HepG2 (cell line): Measurements from ENCODE around the gene GNG7. TPM values are rescaled to one million over a fixed set of nuclear protein-coding genes. Genes with fewer than 3 reads are reported as not detected.

Experiments
- ATAC-seq: fragments of 200-7000 bp; cut with Tn5 transposase; 3 replicates; pipeline ENCODE4 v1.9.1; 2020; ENCODE audit warnings: mild to moderate bottlenecking, moderate library complexity
- BruUV-seq: library from RNA; stranded (reverse); fragments of 400-500 nt; replicated peaks from 2 replicates; lab custom pipeline; 2021; lab: Mats Ljungman, UMichigan
- CTCF ChIA-PET: fragments of 300-600 bp; formaldehyde crosslinking; extraction: SDS; loops from one replicate; lab custom pipeline; 2021; ENCODE audit warnings: low total read pairs, inconsistent platforms, low intra/inter-chr PET ratio; lab: Yijun Ruan, JAX
- POLR2A ChIA-PET: fragments of 350-600 bp; sonication (Branson Sonifier 250); formaldehyde crosslinking; loops from one replicate; lab custom pipeline; 2020; ENCODE audit warnings: antibody characterized with exemption, inconsistent platforms; lab: Yijun Ruan, JAX
- DNase-seq: peaks from one replicate; pipeline ENCODE4 v3.0.0-alpha.2; 2015; ENCODE audit warnings: low spot score
- FAIRE-seq: peaks from 3 replicates; lab custom pipeline; 2011; peaks lifted over from hg19 to GRCh38; lab: Jason Lieb, UNC
- H2AFZ ChIP-seq: one replicate; pipeline ENCODE4 v1.6.1; 2011; ENCODE audit warnings: low read length, inconsistent platforms
- H3K27ac ChIP-seq: fragments of 300-600 bp; 3 replicates; pipeline ENCODE4 v1.8.0; 2011; ENCODE audit warnings: mixed run types, mild to moderate bottlenecking, mixed read lengths, low read length, inconsistent platforms; ENCODE audit not compliant: insufficient read depth; ENCODE audit errors: extremely low read length
- H3K27me3 ChIP-seq, 2 experiments: fragments of 200-600 bp in 1 of 2; 2 replicates in 1 of 2; 3 replicates in 1 of 2; pipeline versions ENCODE4 v1.6.0 to v1.8.0; 2011; ENCODE audit warnings: low read length in 2 of 2, mild to moderate bottlenecking in 2 of 2, moderate library complexity in 2 of 2, inconsistent platforms in 1 of 2; ENCODE audit not compliant: insufficient read depth in 2 of 2, control insufficient read depth in 1 of 2
- H3K36me3 ChIP-seq, 2 experiments: fragments of 200-600 bp in 1 of 2; replicated peaks in 1 of 2; 2 replicates in 1 of 2; 3 replicates in 1 of 2; pipeline versions ENCODE4 v1.5.1 to v1.8.0; 2011; ENCODE audit warnings: low read length in 2 of 2, inconsistent platforms in 1 of 2; ENCODE audit not compliant: insufficient read depth in 2 of 2, control insufficient read depth in 1 of 2
- H3K4me1 ChIP-seq: 2 replicates; pipeline ENCODE4 v1.5.1; 2012; ENCODE audit warnings: low read length, inconsistent platforms; ENCODE audit not compliant: insufficient read depth
- H3K4me2 ChIP-seq: 2 replicates; pipeline ENCODE4 v1.6.0; 2011; ENCODE audit warnings: low read depth, low read length, inconsistent platforms
- H3K4me3 ChIP-seq, 3 experiments: fragments of 200-600 bp in 1 of 3; sonication (generic), shearing (Covaris generic) in 1 of 3; replicated peaks in 1 of 3; 2 replicates each; pipeline ENCODE4 v1.5.1; 2011 to 2016; ENCODE audit warnings: low read length in 3 of 3, inconsistent platforms in 2 of 3, low read depth in 2 of 3, mild to moderate bottlenecking in 2 of 3, control low read depth in 1 of 3, mixed read lengths in 1 of 3; ENCODE audit not compliant: insufficient read depth in 1 of 3
- H3K79me2 ChIP-seq: one replicate; pipeline ENCODE4 v1.6.1; 2011; ENCODE audit warnings: low read length, inconsistent platforms; ENCODE audit not compliant: insufficient read depth
- H3K9ac ChIP-seq: 2 replicates; pipeline ENCODE4 v1.6.0; 2011; ENCODE audit warnings: mild to moderate bottlenecking, low read depth, low read length, inconsistent platforms; ENCODE audit not compliant: insufficient read depth
- H3K9me3 ChIP-seq: 2 replicates; pipeline ENCODE4 v1.5.1; 2012; ENCODE audit warnings: mild to moderate bottlenecking, low read length
- H4K20me1 ChIP-seq: 2 replicates; pipeline ENCODE4 v1.6.0; 2011; ENCODE audit warnings: inconsistent platforms, mild to moderate bottlenecking, low read length, moderate library complexity; ENCODE audit not compliant: insufficient read depth
- BORCS8-MEF2B ChIP-seq: sonication (generic); formaldehyde crosslinking; IDR thresholded peaks from 2 replicates; pipeline ENCODE4 v1.8.0; 2022; ENCODE audit warnings: mild to moderate bottlenecking, missing genetic modification reagents
- FOXJ3 ChIP-seq: sonication (generic); formaldehyde crosslinking; IDR thresholded peaks from 2 replicates; pipeline ENCODE4 v1.4.0; 2020; ENCODE audit warnings: missing genetic modification reagents, mild to moderate bottlenecking, borderline replicate concordance
- GPBP1L1 ChIP-seq: sonication (generic); formaldehyde crosslinking; IDR thresholded peaks from 2 replicates; pipeline ENCODE4 v1.5.0; 2020; ENCODE audit warnings: mild to moderate bottlenecking, missing genetic modification reagents
- KDM5A ChIP-seq: fragments of 200-600 bp; sonication (generic); IDR thresholded peaks from 2 replicates; pipeline ENCODE4 v1.7.0; 2018; ENCODE audit warnings: antibody characterized with exemption, mild to moderate bottlenecking, low read length, borderline replicate concordance
- KDM6A ChIP-seq: IDR thresholded peaks from 2 replicates; pipeline ENCODE4 v1.6.1; 2016; ENCODE audit warnings: low read depth
- KLF9 ChIP-seq: IDR thresholded peaks from 2 replicates; pipeline ENCODE4 v1.6.1; 2016; ENCODE audit warnings: low read depth
- YY1 ChIP-seq: IDR thresholded peaks from 2 replicates; pipeline ENCODE4 v1.6.1; 2011; ENCODE audit warnings: low read length, low read depth, moderate library complexity, mild to moderate bottlenecking; ENCODE audit not compliant: insufficient read depth, insufficient replicate concordance
- ZNF614 ChIP-seq: IDR thresholded peaks from 2 replicates; pipeline ENCODE4 v1.6.1; 2018; ENCODE audit warnings: missing biosample characterization, missing genetic modification reagents, inconsistent platforms, borderline replicate concordance
- WGBS: methylation state at CpG from one replicate; pipeline ENCODE4 v1.1.6; 2017; ENCODE audit warnings: low lambda C conversion rate; 5-methylcytosine and 5-hydroxymethylcytosine counted together
- in situ Hi-C: cut with HindIII; loops from 2 replicates; pipeline ENCODE4 v1.10.0; 2017; ENCODE audit warnings: low pct_unique_long_range_greater_than_20kb; ENCODE audit not compliant: extremely low pct_ligation_motif_present
- intact Hi-C: fragments of 100-400 bp; cut with micrococcal nuclease; formaldehyde crosslinking; loops from one replicate; pipeline ENCODE4 v1.10.0; 2022; ENCODE audit not compliant: unreplicated experiment
- polyA plus RNA-seq, 8 experiments: library from polyadenylated mRNA; depleted of rRNA in 3 of 8; stranded (reverse) in 7 of 8; unstranded in 1 of 8; fragments of >200 nt; fragmentation: Illumina TruSeq in 4 of 8; extraction: Trizol in 4 of 8; gene quantifications; 2 replicates each; pipeline versions ENCODE4 v1.2.1 to v1.2.3, GENCODE V29; 2011 to 2016; ENCODE audit warnings: low read depth in 4 of 8, missing spikeins in 1 of 8, mixed read lengths in 1 of 8; ENCODE audit not compliant: insufficient read depth in 1 of 8
- total RNA-seq, 5 experiments: library from RNA; depleted of rRNA; stranded (reverse); fragments of >200 nt; fragmentation: Illumina TruSeq; extraction: Trizol; gene quantifications; 2 replicates each; pipeline ENCODE4 v1.2.3, GENCODE V29; 2016; ENCODE audit warnings: low read depth in 1 of 5

The GNG7 gene
- total and polyA plus RNA-seq, 2 of the 13 experiments (the other 11 are each of a cell fraction or from before 2014, with no cell fraction given), result 1.4 to 3.3 TPM

- TF ChIP-seq KDM5A, result no peak
- TF ChIP-seq KLF9 (CRISPR knock-in tag), result no peak
- no peak for TF ChIP-seq BORCS8-MEF2B
- TF ChIP-seq, all 625 proteins: peak for 0
These were observed 2.9 kb downstream of the GNG7 start (continued) for GRCh38 chr19:2699413-2700140.

DNA sequence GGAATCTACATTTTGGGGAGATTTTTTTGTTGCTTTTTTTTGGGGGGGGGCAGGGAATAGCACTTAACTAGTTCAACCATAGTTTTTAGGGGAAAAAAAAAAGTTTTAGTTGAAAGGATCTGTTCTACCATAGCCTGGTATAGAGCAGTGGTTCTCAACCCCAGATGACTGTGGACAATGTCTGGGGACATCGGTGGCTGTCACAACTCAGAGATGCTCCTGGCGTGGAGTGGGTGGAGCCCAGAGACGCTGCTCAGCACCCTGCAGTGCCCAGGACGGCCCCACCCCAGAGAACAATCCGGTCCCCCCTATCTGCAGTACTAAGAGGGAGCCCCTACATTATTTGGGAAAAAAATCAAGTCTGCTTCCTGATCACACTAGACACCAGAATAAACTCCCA is 8.3 kb downstream of the GNG7 start:
- H3K27me3 ChIP-seq, result no peaks in the 10 kb centered on the region
- H3K27ac ChIP-seq, result no peak overlapping the region
- H3K4me1 ChIP-seq, result peaks cover 21% of the 10 kb centered on the region
- BruUV-seq, result no TSS peak
- H3K9ac ChIP-seq, result no peak overlapping the region
- ChIA-PET CTCF (no interaction called here), POLR2A (no interaction called here)
- 81% methylated on average over 3 of the region's 5 CpGs for WGBS
- no peak for ATAC-seq
- no peak overlapping the region for H2AFZ ChIP-seq
- no peak for FAIRE-seq
- no peaks in the 10 kb centered on the region; a peak in 1 of 5 replicates for H3K36me3 ChIP-seq
- no peak for TF ChIP-seq YY1
- TF ChIP-seq FOXJ3 (CRISPR knock-in tag), result no peak
- no peak for TF ChIP-seq ZNF614
- TF ChIP-seq KDM6A (CRISPR knock-in tag), result no peak
- no peak for TF ChIP-seq GPBP1L1
- in situ Hi-C loops (no loop called here), intact Hi-C loops (no loop called here)
- DNase-seq, result no peak
- H3K4me2 ChIP-seq, result no peak overlapping the region
- H3K9me3 ChIP-seq, result no peaks in the 10 kb centered on the region
- no peaks in the 10 kb centered on the region for H4K20me1 ChIP-seq
- no peaks in the 10 kb centered on the region for H3K79me2 ChIP-seq
- no peak overlapping the region for H3K4me3 ChIP-seq
